ENCODE data around the gene LRRC23.

GRCh38 chr12:6943722-6944380 lies 39.2 kb downstream of the LRRC23 start, which contains the start of the genes C12orf57 and RNU7-1:
- TF ChIP-seq CTCF (IDR thresholded peaks at IDR 0.05) = peak in 1 of 3 experiments; percentile 4
- TF ChIP-seq POLR2A (IDR thresholded peaks at IDR 0.05) = peak; percentile 55
